ENCODE measurements around the gene TAMALIN. TPM values are rescaled to one million over a fixed set of nuclear protein-coding genes. Genes with fewer than 3 reads are reported as not detected.

Gene TAMALIN
- total RNA-seq, 2 experiments from 2014 or later = 495 to 525 TPM

GRCh38 chr12:51994959-51995358 is 11.8 kb upstream of the TAMALIN start:
- POLR2A ChIA-PET = no interaction called here

GRCh38 chr12:51997136-51997535 is 9.6 kb upstream of the TAMALIN start:
- intact Hi-C loops (cut with DNase I, micrococcal nuclease) = no loop called here
- Histone ChIP-seq H3K9me3 (ENCODE audit: control insufficient read depth in 1 of 2, insufficient read depth in 1 of 2, low read length in 2 of 2) (no peaks in the 10 kb centered on the region), H3K27ac (ENCODE audit: low read depth in 1 of 2, low read length in 2 of 2) (no peak overlapping the region), H3K27me3 (ENCODE audit: control insufficient read depth in 1 of 2, insufficient read depth in 2 of 2, low read length in 2 of 2) (no peaks in the 10 kb centered on the region), H3K4me1 (ENCODE audit: insufficient read depth, low read length) (peaks cover 3% of the 10 kb centered on the region), H3K4me3 (ENCODE audit: low read length) (no peak overlapping the region), H3K36me3 (ENCODE audit: insufficient read depth, low read length) (peaks cover 6% of the 10 kb centered on the region)
- CTCF ChIA-PET = interaction anchor here (8.7 kb wide), 1 partner anchor 26 kb away, joined by 164 read pairs; no protein-coding TSS in a partner anchor
- Mint-ChIP-seq H3K27me3 (no peaks in the 10 kb centered on the region), H3K36me3 (ENCODE audit: low read depth) (peaks cover 13% of the 10 kb centered on the region), H3K4me3 (no peak overlapping the region), H3K27ac (no peak overlapping the region), H3K9me3 (no peaks in the 10 kb centered on the region), H3K4me1 (ENCODE audit: low read depth) (no peaks in the 10 kb centered on the region)
- POLR2A ChIA-PET = no interaction called here
- TF ChIP-seq, protein P1, sequence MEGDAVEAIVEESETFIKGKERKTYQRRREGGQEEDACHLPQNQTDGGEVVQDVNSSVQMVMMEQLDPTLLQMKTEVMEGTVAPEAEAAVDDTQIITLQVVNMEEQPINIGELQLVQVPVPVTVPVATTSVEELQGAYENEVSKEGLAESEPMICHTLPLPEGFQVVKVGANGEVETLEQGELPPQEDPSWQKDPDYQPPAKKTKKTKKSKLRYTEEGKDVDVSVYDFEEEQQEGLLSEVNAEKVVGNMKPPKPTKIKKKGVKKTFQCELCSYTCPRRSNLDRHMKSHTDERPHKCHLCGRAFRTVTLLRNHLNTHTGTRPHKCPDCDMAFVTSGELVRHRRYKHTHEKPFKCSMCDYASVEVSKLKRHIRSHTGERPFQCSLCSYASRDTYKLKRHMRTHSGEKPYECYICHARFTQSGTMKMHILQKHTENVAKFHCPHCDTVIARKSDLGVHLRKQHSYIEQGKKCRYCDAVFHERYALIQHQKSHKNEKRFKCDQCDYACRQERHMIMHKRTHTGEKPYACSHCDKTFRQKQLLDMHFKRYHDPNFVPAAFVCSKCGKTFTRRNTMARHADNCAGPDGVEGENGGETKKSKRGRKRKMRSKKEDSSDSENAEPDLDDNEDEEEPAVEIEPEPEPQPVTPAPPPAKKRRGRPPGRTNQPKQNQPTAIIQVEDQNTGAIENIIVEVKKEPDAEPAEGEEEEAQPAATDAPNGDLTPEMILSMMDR (IDR thresholded peaks at IDR 0.05) = no peak
- no peak for ATAC-seq (ENCODE audit: poor library complexity)
- no peak for DNase-seq

More at GRCh38 chr12:51994959-51995358, 11.8 kb upstream of the TAMALIN start:
- Histone ChIP-seq H3K4me3 (ENCODE audit: low read length) (no peak overlapping the region), H3K4me1 (ENCODE audit: insufficient read depth, low read length) (peaks cover 3% of the 10 kb centered on the region), H3K36me3 (ENCODE audit: insufficient read depth, low read length) (peaks cover 6% of the 10 kb centered on the region), H3K27ac (ENCODE audit: low read depth in 1 of 2, low read length in 2 of 2) (no peak overlapping the region), H3K9me3 (ENCODE audit: control insufficient read depth in 1 of 2, insufficient read depth in 1 of 2, low read length in 2 of 2) (no peaks in the 10 kb centered on the region), H3K27me3 (ENCODE audit: control insufficient read depth in 1 of 2, insufficient read depth in 2 of 2, low read length in 2 of 2) (no peaks in the 10 kb centered on the region)
- H3K36me3 Mint-ChIP-seq (ENCODE audit: low read depth) = peaks cover 22% of the 10 kb centered on the region
- H3K27me3 Mint-ChIP-seq = no peaks in the 10 kb centered on the region
- ATAC-seq (ENCODE audit: poor library complexity) = no peak
- CTCF ChIA-PET = interaction anchor here (8.7 kb wide), 1 partner anchor 28 kb away, joined by 164 read pairs; no protein-coding TSS in a partner anchor
- DNase-seq = no peak
- no peak overlapping the region for H3K4me3 Mint-ChIP-seq
- intact Hi-C loops (cut with DNase I, micrococcal nuclease) = no loop called here
- TF ChIP-seq, protein P1 (IDR thresholded peaks at IDR 0.05) = no peak
- no peak overlapping the region for H3K27ac Mint-ChIP-seq
- no peaks in the 10 kb centered on the region for H3K4me1 Mint-ChIP-seq (ENCODE audit: low read depth)
- H3K9me3 Mint-ChIP-seq = no peaks in the 10 kb centered on the region

DNA sequence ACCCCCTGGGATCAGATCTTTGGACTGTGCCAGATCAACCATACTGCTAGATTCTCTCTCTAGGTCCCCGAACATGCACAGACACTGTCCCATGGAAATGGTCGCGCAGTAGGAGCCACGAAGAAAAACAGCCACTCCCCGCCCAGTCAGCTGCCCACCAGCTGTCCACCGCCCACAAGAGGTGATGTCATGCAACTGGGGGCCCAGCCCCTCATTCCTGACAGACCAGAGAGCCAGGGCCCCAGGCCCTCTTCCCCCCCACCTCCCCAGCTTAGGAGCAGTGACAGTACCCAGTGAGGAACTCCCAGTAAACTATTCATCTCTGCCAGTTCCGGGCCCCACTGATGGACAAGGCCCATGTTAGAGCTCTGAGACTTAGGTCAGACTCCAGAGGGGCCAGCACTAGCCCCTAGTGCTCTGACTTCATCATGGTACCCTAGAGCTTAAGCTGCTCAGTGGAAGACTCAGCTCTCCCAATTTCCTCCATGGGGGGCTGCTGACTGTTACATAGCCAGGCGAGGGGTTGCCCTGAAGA is 3.7 kb upstream of the TAMALIN start:
- Histone ChIP-seq H3K4me1 (ENCODE audit: insufficient read depth, low read length) (peaks cover 20% of the 10 kb centered on the region), H3K27ac (ENCODE audit: low read depth in 1 of 2, low read length in 2 of 2) (no peak overlapping the region), H3K27me3 (ENCODE audit: control insufficient read depth in 1 of 2, insufficient read depth in 2 of 2, low read length in 2 of 2) (no peaks in the 10 kb centered on the region), H3K4me3 (ENCODE audit: low read length) (no peak overlapping the region), H3K9me3 (ENCODE audit: control insufficient read depth in 1 of 2, insufficient read depth in 1 of 2, low read length in 2 of 2) (no peaks in the 10 kb centered on the region), H3K36me3 (ENCODE audit: insufficient read depth, low read length) (no peaks in the 10 kb centered on the region)
- intact Hi-C loops (cut with DNase I, micrococcal nuclease) = no loop called here
- peaks cover 13% of the 10 kb centered on the region for H3K4me1 Mint-ChIP-seq (ENCODE audit: low read depth)
- peak overlapping the region; percentile 15 for H3K4me3 Mint-ChIP-seq
- ATAC-seq (ENCODE audit: poor library complexity) = no peak
- DNase-seq = no peak
- ChIA-PET CTCF (interaction anchor here (1.0 to 10.8 kb wide), 9 partner anchors 9 to 82 kb away, joined by 3 to 184 read pairs (median 3); partner anchors contain the start of genes ATG101 and NR4A1), POLR2A (interaction anchor here (2.2 kb wide), 1 partner anchor 23 kb away, joined by 8 read pairs; no protein-coding TSS in a partner anchor)
- no peaks in the 10 kb centered on the region for H3K9me3 Mint-ChIP-seq
- TF ChIP-seq, protein P1 (IDR thresholded peaks at IDR 0.05) = no peak
- H3K36me3 Mint-ChIP-seq (ENCODE audit: low read depth) = peaks cover 7% of the 10 kb centered on the region
- H3K27me3 Mint-ChIP-seq = no peaks in the 10 kb centered on the region
- peak overlapping the region; percentile 49 for H3K27ac Mint-ChIP-seq
